ENCODE data around the gene FOXP1.

Gene FOXP1

GRCh38 chr3:71130471-71131374, 452.8 kb downstream of the FOXP1 start:
- H3K27me3 Mint-ChIP-seq (ENCODE audit: low read depth), result no peaks in the 10 kb centered on the region
- peak overlapping the region; percentile 93 to 97 (median 96) for H3K27ac Mint-ChIP-seq
- no peaks in the 10 kb centered on the region for H3K36me3 Mint-ChIP-seq (ENCODE audit: low read depth)
- no peaks in the 10 kb centered on the region for H3K9me3 Mint-ChIP-seq
- peak overlapping the region; percentile 76 to 84 (median 83) for H3K4me3 Mint-ChIP-seq
- H3K4me1 Mint-ChIP-seq, result peaks cover 77% of the 10 kb centered on the region
- TF ChIP-seq, protein P1, sequence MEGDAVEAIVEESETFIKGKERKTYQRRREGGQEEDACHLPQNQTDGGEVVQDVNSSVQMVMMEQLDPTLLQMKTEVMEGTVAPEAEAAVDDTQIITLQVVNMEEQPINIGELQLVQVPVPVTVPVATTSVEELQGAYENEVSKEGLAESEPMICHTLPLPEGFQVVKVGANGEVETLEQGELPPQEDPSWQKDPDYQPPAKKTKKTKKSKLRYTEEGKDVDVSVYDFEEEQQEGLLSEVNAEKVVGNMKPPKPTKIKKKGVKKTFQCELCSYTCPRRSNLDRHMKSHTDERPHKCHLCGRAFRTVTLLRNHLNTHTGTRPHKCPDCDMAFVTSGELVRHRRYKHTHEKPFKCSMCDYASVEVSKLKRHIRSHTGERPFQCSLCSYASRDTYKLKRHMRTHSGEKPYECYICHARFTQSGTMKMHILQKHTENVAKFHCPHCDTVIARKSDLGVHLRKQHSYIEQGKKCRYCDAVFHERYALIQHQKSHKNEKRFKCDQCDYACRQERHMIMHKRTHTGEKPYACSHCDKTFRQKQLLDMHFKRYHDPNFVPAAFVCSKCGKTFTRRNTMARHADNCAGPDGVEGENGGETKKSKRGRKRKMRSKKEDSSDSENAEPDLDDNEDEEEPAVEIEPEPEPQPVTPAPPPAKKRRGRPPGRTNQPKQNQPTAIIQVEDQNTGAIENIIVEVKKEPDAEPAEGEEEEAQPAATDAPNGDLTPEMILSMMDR (IDR thresholded peaks at IDR 0.05; ENCODE audit: unreplicated experiment in 3 of 3), result no peak

- Mint-ChIP-seq H3K9me3 (no peaks in the 10 kb centered on the region), H3K4me3 (peak overlapping the region; percentile 76 to 84 (median 83)), H3K4me1 (peaks cover 71% of the 10 kb centered on the region), H3K27me3 (ENCODE audit: low read depth) (no peaks in the 10 kb centered on the region), H3K36me3 (ENCODE audit: low read depth) (no peaks in the 10 kb centered on the region), H3K27ac (peak overlapping the region; percentile 93 to 97 (median 96))
- TF ChIP-seq, protein P1 (IDR thresholded peaks at IDR 0.05; ENCODE audit: unreplicated experiment in 3 of 3), result no peak
These were observed 453.7 kb downstream of the FOXP1 start for GRCh38 chr3:71129611-71130431.

DNA sequence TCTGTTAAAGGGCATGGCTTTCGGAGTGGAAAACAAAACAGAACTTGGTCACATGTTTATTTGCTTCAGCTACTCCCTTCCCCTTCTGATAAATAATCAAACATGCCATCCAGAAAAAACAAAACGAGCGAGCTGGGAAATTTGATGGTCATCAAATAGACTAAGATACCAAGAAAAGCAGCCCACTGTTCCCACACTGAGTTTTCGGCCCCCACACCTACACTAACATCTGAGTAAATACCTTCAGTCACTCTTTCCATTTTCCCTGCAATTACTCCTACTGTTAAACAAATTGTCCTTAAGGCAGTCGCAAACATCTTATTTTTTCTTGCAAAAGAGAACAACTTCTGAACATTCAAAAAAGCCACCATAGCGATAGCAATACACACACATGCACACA, 454.6 kb downstream of the FOXP1 start:
- H3K9me3 Mint-ChIP-seq, result no peaks in the 10 kb centered on the region
- H3K36me3 Mint-ChIP-seq (ENCODE audit: low read depth), result no peaks in the 10 kb centered on the region
- TF ChIP-seq, protein P1 (IDR thresholded peaks at IDR 0.05; ENCODE audit: unreplicated experiment in 3 of 3), result no peak
- H3K27me3 Mint-ChIP-seq (ENCODE audit: low read depth), result no peaks in the 10 kb centered on the region
- peak overlapping the region; percentile 76 to 84 (median 83) for H3K4me3 Mint-ChIP-seq
- peaks cover 64% of the 10 kb centered on the region for H3K4me1 Mint-ChIP-seq
- peak overlapping the region; percentile 93 to 97 (median 96) for H3K27ac Mint-ChIP-seq

DNA sequence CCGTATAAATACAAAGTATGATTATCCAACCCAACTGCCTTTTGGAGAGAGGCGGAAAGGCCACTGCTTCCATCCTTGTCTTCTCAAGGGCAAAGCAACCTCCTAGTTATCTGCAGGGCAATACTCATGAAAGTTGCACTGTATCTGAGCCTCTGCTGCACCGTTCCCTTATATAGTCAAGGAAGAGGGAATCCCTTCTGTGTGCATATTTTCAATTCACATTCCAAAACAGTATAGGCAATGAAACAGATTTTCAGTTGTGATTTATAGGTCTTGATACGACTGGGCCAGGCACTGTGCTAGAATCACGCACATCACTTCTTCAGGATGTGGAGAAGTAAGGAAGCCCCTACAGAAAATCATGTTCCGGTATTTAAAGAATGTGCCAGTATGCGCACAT, 455.7 kb downstream of the FOXP1 start:
- peak overlapping the region; percentile 37 to 54 (median 53) for H3K27ac Mint-ChIP-seq
- peaks cover 54% of the 10 kb centered on the region for H3K4me1 Mint-ChIP-seq
- peak overlapping the region in 2 of 3 experiments; percentile 9 to 63 for H3K4me3 Mint-ChIP-seq
- H3K9me3 Mint-ChIP-seq, result no peaks in the 10 kb centered on the region
- H3K36me3 Mint-ChIP-seq (ENCODE audit: low read depth), result no peaks in the 10 kb centered on the region
- H3K27me3 Mint-ChIP-seq (ENCODE audit: low read depth), result no peaks in the 10 kb centered on the region
- TF ChIP-seq, protein P1 (IDR thresholded peaks at IDR 0.05; ENCODE audit: unreplicated experiment in 3 of 3), result no peak

DNA sequence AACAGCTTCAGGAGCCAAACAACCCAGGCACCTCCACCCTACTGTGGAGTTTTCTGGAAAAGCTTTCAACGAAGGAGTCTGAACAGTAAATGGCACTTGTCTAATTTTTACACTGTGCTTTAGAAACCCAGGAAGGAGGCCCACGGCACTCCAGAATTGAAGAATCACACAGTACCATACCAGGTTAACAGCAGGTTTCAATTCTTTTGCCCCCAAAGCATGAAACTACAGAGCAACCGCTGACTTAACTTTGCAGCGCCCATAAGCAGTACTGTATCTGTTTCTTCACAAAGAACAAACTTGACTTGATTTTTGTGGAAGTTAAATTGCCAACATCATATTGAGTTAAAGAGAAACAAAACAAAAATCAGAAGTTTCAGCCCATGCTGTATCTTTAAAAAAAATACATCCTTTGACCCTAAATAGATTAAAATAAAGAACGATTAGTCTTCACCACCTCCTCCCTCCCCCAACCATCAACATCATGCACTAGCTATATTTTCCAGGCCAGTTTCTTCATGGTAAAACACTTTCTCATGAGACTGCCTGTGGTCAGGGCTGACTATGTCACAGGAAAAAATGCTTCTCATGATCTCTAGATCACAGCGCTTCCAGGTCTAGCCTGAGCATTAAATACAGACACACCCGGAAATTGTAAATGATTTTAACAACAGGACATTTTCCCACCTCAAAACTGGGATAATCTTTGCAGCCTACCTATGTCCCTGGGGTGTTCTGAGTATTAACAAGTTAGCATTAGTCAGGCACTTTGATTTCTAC, 456.3 kb downstream of the FOXP1 start:
- H3K9me3 Mint-ChIP-seq, result no peaks in the 10 kb centered on the region
- TF ChIP-seq, protein P1 (IDR thresholded peaks at IDR 0.05; ENCODE audit: unreplicated experiment in 3 of 3), result no peak
- H3K27me3 Mint-ChIP-seq (ENCODE audit: low read depth), result no peaks in the 10 kb centered on the region
- no peaks in the 10 kb centered on the region for H3K36me3 Mint-ChIP-seq (ENCODE audit: low read depth)
- H3K4me1 Mint-ChIP-seq, result peaks cover 51% of the 10 kb centered on the region
- H3K27ac Mint-ChIP-seq, result peak overlapping the region; percentile 37 to 54 (median 53)
- H3K4me3 Mint-ChIP-seq, result peak overlapping the region in 2 of 3 experiments; percentile 9 to 63
